Ovary (tissue), 9 donors: ENCODE measurements around the gene TTLL5. TPM values are rescaled to one million over a fixed set of nuclear protein-coding genes. Genes with fewer than 3 reads are reported as not detected.
A peak's percentile ranks its signal among the peaks of the same experiment; 100 is the strongest.

ENCODE experiments used
- DNase-seq, 5 donors: peaks; one replicate each; pipeline ENCODE4 v3.0.0-alpha.2; 2019 to 2020
- H3K27ac ChIP-seq, 2 donors: fragments of 200-600 bp; one replicate each; pipeline versions ENCODE4 v1.5.1 to v1.8.0; 2019 to 2022
- H3K27me3 ChIP-seq: fragments of 200-600 bp; one replicate; pipeline ENCODE4 v1.8.0; 2022
- H3K36me3 ChIP-seq: fragments of 200-600 bp; sonication (generic); one replicate; pipeline ENCODE4 v1.5.1; 2019
- H3K4me1 ChIP-seq: one replicate; pipeline ENCODE4 v1.8.1; 2013; ENCODE audit warnings: mild to moderate bottlenecking, moderate library complexity; ENCODE audit not compliant: insufficient read depth
- H3K4me3 ChIP-seq: fragments of 200-600 bp; sonication (generic); one replicate; pipeline ENCODE4 v1.5.1; 2017
- H3K9me3 ChIP-seq, 2 donors: fragments of 200-600 bp in 1 of 2; sonication (generic) in 1 of 2; one replicate each; pipeline versions ENCODE4 v1.5.1 to v1.8.1; 2013 to 2019; ENCODE audit warnings: mild to moderate bottlenecking in 1 of 2, moderate library complexity in 1 of 2
- EP300 ChIP-seq: sonication (generic); formaldehyde crosslinking; IDR thresholded peaks from one replicate; pipeline ENCODE4 v1.6.1; 2017; ENCODE audit warnings: antibody characterized with exemption
- POLR2A ChIP-seq: fragments of 450-650 bp; IDR thresholded peaks from one replicate; pipeline ENCODE4 v1.6.1; 2017; ENCODE audit warnings: antibody characterized with exemption, mild to moderate bottlenecking, moderate library complexity
- WGBS, 3 donors: extraction: QIAGEN DNeasy Blood & Tissue Kit in 1 of 3; methylation state at CpG; one replicate each; pipeline versions ENCODE4 v1.1.5 to v1.1.7; 2013 to 2017; 5-methylcytosine and 5-hydroxymethylcytosine counted together
- intact Hi-C, 4 donors: fragments of 100-400 bp; cut with DNase I; formaldehyde crosslinking; loops; one replicate each; pipeline versions ENCODE4 v1.11.0 to v1.15.1; 2022 to 2023
- polyA plus RNA-seq, 2 donors: library from polyadenylated mRNA; stranded (reverse); fragments of 200-250 nt in 1 of 2; fragments of 350-450 nt in 1 of 2; fragmentation: Illumina TruSeq in 1 of 2; extraction: RNeasy Lipid Tissue Mini Kit (QIAGEN cat#74804) in 1 of 2; gene quantifications; one replicate each; pipeline ENCODE4 v1.2.3, GENCODE V29; 2013 to 2014
- total RNA-seq, 7 donors: library from RNA; depleted of rRNA in 2 of 7; stranded (reverse); fragments of >200 nt in 2 of 7; fragmentation: NEBNext Ultra II Directional in 3 of 7; extraction: Animal tissue kit (Norgen Biotek cat#: 25700) in 3 of 7; gene quantifications; one replicate each; pipeline versions ENCODE4 v1.1.0 to v1.2.4, GENCODE V29; 2016 to 2023
- TF ChIP-seq, protein P1 (sequence below), 3 donors: fragments of 450-650 bp in 2 of 3; fragments of 200-600 bp in 1 of 3; IDR thresholded peaks; one replicate each; pipeline versions ENCODE4 v1.5.1 to v1.8.0; 2016 to 2022; ENCODE audit warnings: antibody characterized with exemption in 3 of 3, mild to moderate bottlenecking in 1 of 3
- donor health status: DM: no; HTN: no; CAD: no; lungs with moderate emphysema.
- donor health status: DM: no; HTN: no; CAD: no.
- donor health status: Bipolar disorder and iron deficiency.
- donor health status: DM: yes; HTN: yes; CAD: no.
- donor health status: DM: no; HTN: no; CAD: no.
- donor health status: DM: yes; HTN: yes; CAD: no.

The TTLL5 gene
- total and polyA plus RNA-seq, 9 donors = 11.0 to 34.9 (median 27.3) TPM

DNA sequence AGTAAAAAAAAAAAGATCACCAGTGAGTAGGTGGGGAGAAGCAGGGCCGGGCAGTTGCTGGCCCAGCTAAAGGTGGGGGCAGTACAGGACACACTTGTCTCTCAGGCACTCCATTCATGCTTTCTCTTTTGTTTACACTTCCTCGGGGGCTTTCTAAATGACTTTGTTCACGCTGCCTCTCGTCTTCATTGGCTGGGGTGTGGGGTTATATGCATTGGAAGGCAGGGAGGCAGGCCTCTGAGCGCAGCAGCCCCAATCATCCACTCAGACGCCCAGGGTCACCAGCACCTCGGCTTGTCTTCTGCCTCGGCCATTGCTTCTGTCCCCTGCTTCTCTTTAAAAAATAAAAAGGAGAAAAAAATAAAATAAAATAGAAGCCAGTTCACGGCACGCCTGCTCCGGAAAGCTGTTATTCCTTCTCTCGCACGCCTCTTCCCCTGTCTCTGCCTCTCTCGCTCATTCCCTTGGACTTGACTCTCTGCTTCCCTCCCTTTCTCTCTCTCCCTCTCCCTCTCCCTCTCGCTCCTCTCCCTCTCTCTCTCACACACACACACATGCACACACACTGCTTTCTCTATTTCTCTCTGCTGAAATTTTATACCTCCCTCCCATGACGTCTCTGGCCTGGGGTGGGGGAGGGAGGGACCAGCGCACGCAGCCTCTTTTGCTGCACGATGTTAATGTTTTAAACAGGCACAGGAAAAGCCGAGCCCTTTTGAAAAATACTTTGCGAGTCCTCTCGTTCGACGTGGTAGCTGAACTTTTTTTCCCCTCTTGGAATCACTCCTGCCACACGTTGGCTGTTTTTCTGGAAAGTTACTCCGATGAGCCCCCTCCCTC, 320.6 kb downstream of the TTLL5 start, which contains the start of gene TGFB3:
Gene TGFB3 (minus strand): TSS at position 570 of the 840 bp plus-strand sequence. CDS start 1,102 bp downstream, outside the sequence.
- Histone ChIP-seq H3K27me3 (no peaks in the 10 kb centered on the region), H3K36me3 (no peaks in the 10 kb centered on the region), H3K4me3 (peak within 1 kb of the TSS; percentile 86), H3K9me3 (no peaks in the 10 kb centered on the region), H3K4me1 (peaks cover 12% of the 10 kb centered on the region), H3K27ac (peak within 1 kb of the TSS; percentile 95 to 98)
- DNase-seq = peak; percentile 81 to 89 (median 82)
- TF ChIP-seq, protein P1, sequence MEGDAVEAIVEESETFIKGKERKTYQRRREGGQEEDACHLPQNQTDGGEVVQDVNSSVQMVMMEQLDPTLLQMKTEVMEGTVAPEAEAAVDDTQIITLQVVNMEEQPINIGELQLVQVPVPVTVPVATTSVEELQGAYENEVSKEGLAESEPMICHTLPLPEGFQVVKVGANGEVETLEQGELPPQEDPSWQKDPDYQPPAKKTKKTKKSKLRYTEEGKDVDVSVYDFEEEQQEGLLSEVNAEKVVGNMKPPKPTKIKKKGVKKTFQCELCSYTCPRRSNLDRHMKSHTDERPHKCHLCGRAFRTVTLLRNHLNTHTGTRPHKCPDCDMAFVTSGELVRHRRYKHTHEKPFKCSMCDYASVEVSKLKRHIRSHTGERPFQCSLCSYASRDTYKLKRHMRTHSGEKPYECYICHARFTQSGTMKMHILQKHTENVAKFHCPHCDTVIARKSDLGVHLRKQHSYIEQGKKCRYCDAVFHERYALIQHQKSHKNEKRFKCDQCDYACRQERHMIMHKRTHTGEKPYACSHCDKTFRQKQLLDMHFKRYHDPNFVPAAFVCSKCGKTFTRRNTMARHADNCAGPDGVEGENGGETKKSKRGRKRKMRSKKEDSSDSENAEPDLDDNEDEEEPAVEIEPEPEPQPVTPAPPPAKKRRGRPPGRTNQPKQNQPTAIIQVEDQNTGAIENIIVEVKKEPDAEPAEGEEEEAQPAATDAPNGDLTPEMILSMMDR (IDR thresholded peaks at IDR 0.05) = no peak
- TF ChIP-seq EP300 (no peak), POLR2A (peak; percentile 74)
- 1% methylated on average over 26 of the region's 26 CpGs for WGBS, 3 donors
- intact Hi-C loops = loop anchor here (2.0 to 10.0 kb wide), 6 partner anchors 74 to 404 kb away; partner anchors contain the start of gene FLVCR2 (in 2 of the 4)

DNA sequence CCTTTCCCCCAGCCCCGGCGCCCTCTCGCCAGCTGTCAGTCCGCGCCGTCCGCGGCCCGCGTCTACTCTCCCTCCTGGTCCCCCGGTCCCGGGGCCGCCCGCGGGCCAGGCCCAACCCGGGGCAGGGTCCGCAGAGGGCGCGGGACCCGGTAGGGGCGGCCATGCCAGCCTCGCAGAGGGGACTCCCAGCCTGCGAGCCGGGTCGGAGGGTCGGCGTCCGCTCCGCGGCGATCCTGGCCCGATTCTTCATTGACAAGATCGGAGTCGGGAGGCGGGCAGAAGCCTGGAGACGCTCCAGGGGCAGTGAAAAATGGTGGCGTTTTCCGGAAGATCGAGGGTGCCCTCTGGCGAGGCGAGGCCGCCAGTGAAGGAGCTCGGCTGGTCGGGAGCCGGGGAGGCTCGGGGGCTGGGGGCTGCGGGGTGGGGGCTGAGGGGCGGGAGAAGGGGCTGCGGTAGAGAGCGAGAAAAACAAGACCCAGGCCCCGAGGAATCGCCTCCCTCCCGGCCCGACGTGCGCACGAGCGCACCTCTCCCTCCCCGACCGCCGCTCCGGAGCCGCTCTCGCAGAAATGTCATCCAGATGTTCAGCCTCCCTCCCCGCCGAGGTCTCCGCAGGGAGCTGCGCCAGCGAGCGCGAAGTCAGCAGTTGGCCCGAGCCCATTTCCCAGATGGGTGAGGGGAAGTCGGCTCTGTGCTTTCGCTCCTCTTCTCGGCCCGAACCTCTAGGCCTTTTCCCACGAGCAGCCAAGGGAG, 321.4 kb downstream of the TTLL5 start:
- Histone ChIP-seq H3K36me3 (no peaks in the 10 kb centered on the region), H3K9me3 (no peaks in the 10 kb centered on the region), H3K27me3 (no peaks in the 10 kb centered on the region), H3K4me3 (peak overlapping the region; percentile 86), H3K4me1 (peaks cover 12% of the 10 kb centered on the region), H3K27ac (peak overlapping the region; percentile 95 to 98)
- WGBS, 3 donors = 1% methylated on average over 72 to 77 of the region's 77 CpGs
- intact Hi-C loops = loop anchor here (2.0 to 10.0 kb wide), 6 partner anchors 75 to 405 kb away; partner anchors contain the start of gene FLVCR2 (in 2 of the 4)
- DNase-seq = peak; percentile 85 to 93 (median 90)
- TF ChIP-seq POLR2A = peak; percentile 15
- TF ChIP-seq, protein P1 (IDR thresholded peaks at IDR 0.05) = peak; percentile 23 to 41 (median 24)
- TF ChIP-seq EP300 = no peak

DNA sequence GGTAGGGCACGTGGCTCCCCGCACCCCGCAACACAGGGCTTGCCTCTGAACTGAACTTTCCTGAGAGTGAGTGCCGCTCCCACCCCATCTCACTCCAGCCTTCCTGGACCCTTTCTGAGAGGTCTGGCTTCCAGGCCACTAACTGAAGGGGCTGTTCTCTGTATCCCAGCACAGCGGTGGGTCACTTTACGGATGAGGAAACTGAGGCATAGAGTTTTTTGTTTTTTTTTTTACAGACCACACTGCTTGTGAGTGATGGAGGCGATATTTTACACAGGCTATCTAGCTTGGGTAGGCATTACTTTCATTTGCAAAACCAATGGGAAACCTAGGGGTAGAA, 321.9 kb downstream of the TTLL5 start:
- peak overlapping the region; percentile 95 to 98 for H3K27ac ChIP-seq
- H3K9me3 ChIP-seq = no peaks in the 10 kb centered on the region
- peak overlapping the region; percentile 86 for H3K4me3 ChIP-seq
- WGBS, 3 donors = 37 to 39% (median 37%) methylated on average over 7 of the region's 7 CpGs
- DNase-seq = no peak
- peaks cover 12% of the 10 kb centered on the region for H3K4me1 ChIP-seq
- no peak for TF ChIP-seq POLR2A
- TF ChIP-seq, protein P1 (IDR thresholded peaks at IDR 0.05) = no peak
- no peak for TF ChIP-seq EP300
- H3K36me3 ChIP-seq = no peaks in the 10 kb centered on the region
- H3K27me3 ChIP-seq = no peaks in the 10 kb centered on the region
- intact Hi-C loops = loop anchor here (2.0 to 10.0 kb wide), 6 partner anchors 76 to 406 kb away; partner anchors contain the start of gene FLVCR2 (in 2 of the 4)

DNA sequence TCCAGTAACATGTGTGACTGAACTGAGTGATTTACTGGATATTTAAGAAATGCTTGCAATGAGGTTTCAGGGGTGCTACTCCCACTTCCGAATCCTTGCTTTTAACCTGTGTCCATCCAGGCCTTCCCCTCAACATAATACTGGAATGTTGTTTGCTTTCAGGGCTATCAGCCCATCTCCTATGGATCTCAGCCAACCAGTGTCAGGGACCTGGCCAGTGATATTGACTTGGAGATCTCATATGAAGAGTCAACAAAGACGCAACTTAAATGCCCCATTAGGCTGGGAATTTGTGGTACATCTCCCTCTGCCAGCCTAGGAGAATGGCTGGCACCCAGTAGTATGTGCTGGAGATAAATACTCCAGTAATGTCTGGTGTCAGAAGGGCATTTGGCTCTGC, 323.6 kb downstream of the TTLL5 start:
- no peak for DNase-seq
- intact Hi-C loops = loop anchor here (5.0 to 10.0 kb wide), 5 partner anchors 77 to 407 kb away; partner anchors contain the start of gene FLVCR2 (in 2 of the 4)
- Histone ChIP-seq H3K4me1 (peaks cover 7% of the 10 kb centered on the region), H3K9me3 (no peaks in the 10 kb centered on the region), H3K27me3 (no peaks in the 10 kb centered on the region), H3K4me3 (no peak overlapping the region), H3K27ac (no peak overlapping the region), H3K36me3 (no peaks in the 10 kb centered on the region)
- no peak for TF ChIP-seq EP300
- TF ChIP-seq, protein P1 (IDR thresholded peaks at IDR 0.05) = no peak
- no peak for TF ChIP-seq POLR2A
- WGBS, 3 donors = 72 to 74% (median 74%) methylated on average over 2 of the region's 2 CpGs
